ENCODE results near the gene C1GALT1. TPM values are rescaled to one million over a fixed set of nuclear protein-coding genes. Genes with fewer than 3 reads are reported as not detected.

C1GALT1 gene
- total RNA-seq, 1 experiment from 2014 or later, result 52.2 TPM

GRCh38 chr7:7254908-7255307, 72.6 kb downstream of the C1GALT1 start:
- H3K4me1 Mint-ChIP-seq (ENCODE audit: low read depth, unreplicated experiment), result peaks cover 30% of the 10 kb centered on the region
- H3K36me3 Mint-ChIP-seq (ENCODE audit: insufficient read depth, unreplicated experiment), result peaks cover 17% of the 10 kb centered on the region
- CTCF ChIA-PET, result interaction anchor here (0.9 kb wide), 1 partner anchor 152 kb away, joined by 8 read pairs; no protein-coding TSS in a partner anchor
- POLR2A ChIA-PET, result interaction anchor here (1.2 kb wide), 1 partner anchor 73 kb away, joined by 6 read pairs; no protein-coding TSS in a partner anchor
- H3K27me3 ChIP-seq (replicated peaks; ENCODE audit: control insufficient read depth, insufficient read depth, low read length), result no peaks in the 10 kb centered on the region
- H3K4me3 Mint-ChIP-seq (ENCODE audit: unreplicated experiment), result peak overlapping the region; percentile 10
- H3K27ac Mint-ChIP-seq (ENCODE audit: unreplicated experiment), result peak overlapping the region; percentile 84
- peak; percentile 53 to 66 for DNase-seq
- no TSS peak for BruUV-seq (replicated peaks)
- H3K4me1 ChIP-seq, result peaks cover 13% of the 10 kb centered on the region
- no peak for TF ChIP-seq CTCF (IDR thresholded peaks at IDR 0.05; ENCODE audit: insufficient read depth in 1 of 2, low read depth in 1 of 2, low read length in 1 of 2, severe bottlenecking in 1 of 2, unreplicated experiment in 1 of 2)
- H3K27me3 Mint-ChIP-seq (ENCODE audit: insufficient read depth, unreplicated experiment), result no peaks in the 10 kb centered on the region
- H3K4me3 ChIP-seq (ENCODE audit: low read depth, low read length), result no peak overlapping the region
- no peaks in the 10 kb centered on the region for H3K9me3 Mint-ChIP-seq (ENCODE audit: unreplicated experiment)
- no peaks in the 10 kb centered on the region for H3K9me3 ChIP-seq
- intact Hi-C loops (cut with micrococcal nuclease; ENCODE audit: unreplicated experiment), result loop anchor here (1.0 kb wide), 1 partner anchor 73 kb away; the partner anchor contains the start of gene C1GALT1
- H3K36me3 ChIP-seq (ENCODE audit: control insufficient read depth, insufficient read depth, low read length), result no peaks in the 10 kb centered on the region

GRCh38 chr7:7256731-7257274, 74.5 kb downstream of the C1GALT1 start:
- Histone ChIP-seq H3K4me3 (ENCODE audit: low read depth, low read length) (no peak overlapping the region), H3K4me1 (peaks cover 13% of the 10 kb centered on the region), H3K27me3 (replicated peaks; ENCODE audit: control insufficient read depth, insufficient read depth, low read length) (no peaks in the 10 kb centered on the region), H3K36me3 (ENCODE audit: control insufficient read depth, insufficient read depth, low read length) (no peaks in the 10 kb centered on the region; the same call in 1 of the 2 replicates), H3K9me3 (peaks cover 14% of the 10 kb centered on the region; the same call in 1 of the 2 replicates)
- no peak for TF ChIP-seq CTCF (IDR thresholded peaks at IDR 0.05; ENCODE audit: insufficient read depth in 1 of 2, low read depth in 1 of 2, low read length in 1 of 2, severe bottlenecking in 1 of 2, unreplicated experiment in 1 of 2)
- Mint-ChIP-seq H3K36me3 (ENCODE audit: insufficient read depth, unreplicated experiment) (peaks cover 29% of the 10 kb centered on the region), H3K4me3 (ENCODE audit: unreplicated experiment) (no peak overlapping the region), H3K27ac (ENCODE audit: unreplicated experiment) (no peak overlapping the region), H3K27me3 (ENCODE audit: insufficient read depth, unreplicated experiment) (no peaks in the 10 kb centered on the region), H3K9me3 (ENCODE audit: unreplicated experiment) (no peaks in the 10 kb centered on the region), H3K4me1 (ENCODE audit: low read depth, unreplicated experiment) (peaks cover 30% of the 10 kb centered on the region)
- intact Hi-C loops (cut with micrococcal nuclease; ENCODE audit: unreplicated experiment), result no loop called here
- BruUV-seq (replicated peaks), result no TSS peak
- POLR2A ChIA-PET, result no interaction called here
- no peak for DNase-seq
- CTCF ChIA-PET, result no interaction called here

- Histone ChIP-seq H3K4me1 (peaks cover 17% of the 10 kb centered on the region), H3K4me3 (ENCODE audit: low read depth, low read length) (no peak overlapping the region), H3K9me3 (peaks cover 14% of the 10 kb centered on the region; the same call in 1 of the 2 replicates), H3K36me3 (ENCODE audit: control insufficient read depth, insufficient read depth, low read length) (no peaks in the 10 kb centered on the region; the same call in 1 of the 2 replicates), H3K27me3 (replicated peaks; ENCODE audit: control insufficient read depth, insufficient read depth, low read length) (no peaks in the 10 kb centered on the region)
- H3K4me1 Mint-ChIP-seq (ENCODE audit: low read depth, unreplicated experiment), result peaks cover 24% of the 10 kb centered on the region
- peaks cover 26% of the 10 kb centered on the region for H3K36me3 Mint-ChIP-seq (ENCODE audit: insufficient read depth, unreplicated experiment)
- H3K9me3 Mint-ChIP-seq (ENCODE audit: unreplicated experiment), result no peaks in the 10 kb centered on the region
- H3K27ac Mint-ChIP-seq (ENCODE audit: unreplicated experiment), result no peak overlapping the region
- TF ChIP-seq CTCF (IDR thresholded peaks at IDR 0.05; ENCODE audit: insufficient read depth in 1 of 2, low read depth in 1 of 2, low read length in 1 of 2, severe bottlenecking in 1 of 2, unreplicated experiment in 1 of 2), result no peak
- DNase-seq, result no peak
- H3K27me3 Mint-ChIP-seq (ENCODE audit: insufficient read depth, unreplicated experiment), result no peaks in the 10 kb centered on the region
- CTCF ChIA-PET, result no interaction called here
- no peak overlapping the region for H3K4me3 Mint-ChIP-seq (ENCODE audit: unreplicated experiment)
- POLR2A ChIA-PET, result no interaction called here
- intact Hi-C loops (cut with micrococcal nuclease; ENCODE audit: unreplicated experiment), result no loop called here
- BruUV-seq (replicated peaks), result no TSS peak
Measured at GRCh38 chr7:7257899-7258692, 75.8 kb downstream of the C1GALT1 start.

All from Caco-2 (cell line).